ENCODE results near the gene NMT1. TPM values are rescaled to one million over a fixed set of nuclear protein-coding genes. Genes with fewer than 3 reads are reported as not detected.
A peak's percentile ranks its signal among the peaks of the same experiment; 100 is the strongest.

Gene NMT1
- total RNA-seq, 1 donor from 2014 or later = 85.8 TPM

- Mint-ChIP-seq H3K9me3 (ENCODE audit: unreplicated experiment) (no peaks in the 10 kb centered on the region), H3K4me3 (ENCODE audit: unreplicated experiment) (peak overlapping the region; percentile 81), H3K27me3 (ENCODE audit: unreplicated experiment) (peaks cover 8% of the 10 kb centered on the region), H3K36me3 (ENCODE audit: low read depth, unreplicated experiment) (peaks cover 50% of the 10 kb centered on the region), H3K4me1 (ENCODE audit: unreplicated experiment) (no peaks in the 10 kb centered on the region), H3K27ac (ENCODE audit: unreplicated experiment) (no peak overlapping the region)
- TF ChIP-seq CTCF (IDR thresholded peaks at IDR 0.05; ENCODE audit: unreplicated experiment) = no peak
- DNase-seq (ENCODE audit: low spot score) = no peak
These were observed 30.8 kb downstream of the NMT1 start for GRCh38 chr17:45091778-45092425.

- H3K27me3 Mint-ChIP-seq (ENCODE audit: unreplicated experiment) = peaks cover 13% of the 10 kb centered on the region
- no peaks in the 10 kb centered on the region for H3K9me3 Mint-ChIP-seq (ENCODE audit: unreplicated experiment)
- no peaks in the 10 kb centered on the region for H3K4me1 Mint-ChIP-seq (ENCODE audit: unreplicated experiment)
- no peak for DNase-seq (ENCODE audit: low spot score)
- no peak overlapping the region for H3K4me3 Mint-ChIP-seq (ENCODE audit: unreplicated experiment)
- peaks cover 53% of the 10 kb centered on the region for H3K36me3 Mint-ChIP-seq (ENCODE audit: low read depth, unreplicated experiment)
- no peak for TF ChIP-seq CTCF (IDR thresholded peaks at IDR 0.05; ENCODE audit: unreplicated experiment)
- peak overlapping the region; percentile 30 for H3K27ac Mint-ChIP-seq (ENCODE audit: unreplicated experiment)
These were observed 31.9 kb downstream of the NMT1 start for GRCh38 chr17:45092911-45093430.

- no peaks in the 10 kb centered on the region for H3K9me3 Mint-ChIP-seq (ENCODE audit: unreplicated experiment)
- H3K27me3 Mint-ChIP-seq (ENCODE audit: unreplicated experiment) = peaks cover 13% of the 10 kb centered on the region
- peak overlapping the region; percentile 16 for H3K27ac Mint-ChIP-seq (ENCODE audit: unreplicated experiment)
- H3K4me3 Mint-ChIP-seq (ENCODE audit: unreplicated experiment) = no peak overlapping the region
- no peak for TF ChIP-seq CTCF (IDR thresholded peaks at IDR 0.05; ENCODE audit: unreplicated experiment)
- H3K4me1 Mint-ChIP-seq (ENCODE audit: unreplicated experiment) = no peaks in the 10 kb centered on the region
- H3K36me3 Mint-ChIP-seq (ENCODE audit: low read depth, unreplicated experiment) = peaks cover 56% of the 10 kb centered on the region
- DNase-seq (ENCODE audit: low spot score) = no peak
These were observed 32.5 kb downstream of the NMT1 start for GRCh38 chr17:45093444-45094110.

GRCh38 chr17:45096141-45096540, 35.0 kb downstream of the NMT1 start:
- H3K27ac Mint-ChIP-seq (ENCODE audit: unreplicated experiment) = no peak overlapping the region
- peaks cover 14% of the 10 kb centered on the region for H3K27me3 Mint-ChIP-seq (ENCODE audit: unreplicated experiment)
- H3K9me3 Mint-ChIP-seq (ENCODE audit: unreplicated experiment) = no peaks in the 10 kb centered on the region
- H3K4me3 Mint-ChIP-seq (ENCODE audit: unreplicated experiment) = no peak overlapping the region
- TF ChIP-seq CTCF (IDR thresholded peaks at IDR 0.05; ENCODE audit: unreplicated experiment) = peak; percentile 27
- H3K36me3 Mint-ChIP-seq (ENCODE audit: low read depth, unreplicated experiment) = peaks cover 58% of the 10 kb centered on the region
- H3K4me1 Mint-ChIP-seq (ENCODE audit: unreplicated experiment) = no peaks in the 10 kb centered on the region
- no peak for DNase-seq (ENCODE audit: low spot score)

- H3K27ac Mint-ChIP-seq (ENCODE audit: unreplicated experiment) = no peak overlapping the region
- H3K9me3 Mint-ChIP-seq (ENCODE audit: unreplicated experiment) = no peaks in the 10 kb centered on the region
- DNase-seq (ENCODE audit: low spot score) = no peak
- H3K27me3 Mint-ChIP-seq (ENCODE audit: unreplicated experiment) = peaks cover 14% of the 10 kb centered on the region
- H3K4me3 Mint-ChIP-seq (ENCODE audit: unreplicated experiment) = no peak overlapping the region
- H3K4me1 Mint-ChIP-seq (ENCODE audit: unreplicated experiment) = no peaks in the 10 kb centered on the region
- TF ChIP-seq CTCF (IDR thresholded peaks at IDR 0.05; ENCODE audit: unreplicated experiment) = no peak
- peaks cover 56% of the 10 kb centered on the region for H3K36me3 Mint-ChIP-seq (ENCODE audit: low read depth, unreplicated experiment)
These were observed 35.8 kb downstream of the NMT1 start for GRCh38 chr17:45096926-45097325.

Data from endothelial cell (in vitro differentiated cells).